Immature natural killer cell (primary cell): Measurements from ENCODE around the gene TNFRSF13B. TPM values are rescaled to one million over a fixed set of nuclear protein-coding genes. Genes with fewer than 3 reads are reported as not detected.
"Not testable (repeated sequence)": the region's sequence is repeated elsewhere in the genome, so short reads cannot be mapped to it uniquely, and the experiment has no call there.

Source experiments
- DNase-seq, 3 donors: peaks; one replicate each; pipeline ENCODE4 v3.0.0; 2022; ENCODE audit warnings: mixed read lengths in 1 of 3
- H3K27ac Mint-ChIP-seq, 6 donors: one replicate each; pipeline ENCODE4 v1.8.0; 2020; ENCODE audit warnings: mixed read lengths in 6 of 6, mild to moderate bottlenecking in 5 of 6, inconsistent platforms in 4 of 6, moderate library complexity in 3 of 6
- H3K27me3 Mint-ChIP-seq, 3 donors: one replicate each; pipeline ENCODE4 v1.8.0; 2020 to 2021; ENCODE audit warnings: low read depth in 3 of 3, mild to moderate bottlenecking in 3 of 3, mixed read lengths in 3 of 3, moderate library complexity in 3 of 3, inconsistent platforms in 1 of 3
- H3K36me3 Mint-ChIP-seq, 3 donors: one replicate each; pipeline ENCODE4 v1.8.0; 2020; ENCODE audit warnings: mixed read lengths in 3 of 3, inconsistent platforms in 2 of 3, mild to moderate bottlenecking in 2 of 3
- H3K4me1 Mint-ChIP-seq, 2 donors: one replicate each; pipeline ENCODE4 v1.8.0; 2020; ENCODE audit warnings: inconsistent platforms in 2 of 2, mild to moderate bottlenecking in 2 of 2, mixed read lengths in 2 of 2, moderate library complexity in 1 of 2
- H3K4me3 Mint-ChIP-seq, 5 donors: one replicate each; pipeline ENCODE4 v1.8.0; 2020; ENCODE audit warnings: mild to moderate bottlenecking in 5 of 5, mixed read lengths in 5 of 5, inconsistent platforms in 3 of 5, moderate library complexity in 3 of 5
- H3K9me3 Mint-ChIP-seq, 6 donors: one replicate each; pipeline ENCODE4 v1.8.0; 2020; ENCODE audit warnings: mild to moderate bottlenecking in 6 of 6, mixed read lengths in 6 of 6, inconsistent platforms in 4 of 6, moderate library complexity in 3 of 6
- polyA plus RNA-seq, 3 donors: library from polyadenylated mRNA; unstranded; fragments of 300-500 nt; fragmentation: Illumina TruSeq; gene quantifications; one replicate each; pipeline ENCODE4 v1.2.3, GENCODE V29; 2021

Gene TNFRSF13B
- polyA plus RNA-seq, 3 donors from 2014 or later: not detected

- not testable (repeated sequence) for H3K27ac Mint-ChIP-seq, H3K36me3 Mint-ChIP-seq
Measured at GRCh38 chr17:16921451-16921850, 50.5 kb downstream of the TNFRSF13B start.

DNA sequence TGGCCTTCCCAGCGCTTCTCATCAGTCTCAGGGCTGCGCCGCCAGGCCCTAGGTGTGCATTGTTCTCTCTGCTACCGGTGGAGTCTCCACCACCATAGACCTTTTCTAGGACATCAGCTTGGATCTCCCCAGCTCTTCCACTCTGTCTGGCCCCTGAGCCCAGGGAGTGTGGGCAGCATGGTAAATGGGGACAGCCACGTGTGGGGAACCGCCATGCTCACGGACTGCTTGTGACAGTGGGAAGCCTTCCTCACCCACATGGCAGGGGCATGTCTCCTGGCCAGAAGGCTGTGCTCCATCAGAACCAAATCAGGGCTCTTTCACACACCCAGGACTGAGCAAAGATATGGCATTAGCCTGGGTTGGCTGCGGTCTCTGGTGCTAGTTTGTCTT lies 51.3 kb downstream of the TNFRSF13B start:
- Mint-ChIP-seq H3K4me1 (no peaks in the 10 kb centered on the region), H3K9me3 (no peaks in the 10 kb centered on the region), H3K36me3 (no peaks in the 10 kb centered on the region), H3K4me3 (no peak overlapping the region), H3K27ac (no peak overlapping the region), H3K27me3 (peaks cover 0 to 3% (median 2%) of the 10 kb centered on the region in 3 donors)
- DNase-seq: no peak

More at GRCh38 chr17:16921451-16921850, 50.5 kb downstream of the TNFRSF13B start:
- not testable (repeated sequence) for H3K4me3 Mint-ChIP-seq, H3K4me1 Mint-ChIP-seq, H3K9me3 Mint-ChIP-seq, H3K27me3 Mint-ChIP-seq, DNase-seq

GRCh38 chr17:16919663-16920627 lies 52.0 kb downstream of the TNFRSF13B start:
- no peak overlapping the region for H3K4me3 Mint-ChIP-seq
- H3K9me3 Mint-ChIP-seq: no peaks in the 10 kb centered on the region
- no peak overlapping the region for H3K27ac Mint-ChIP-seq
- peaks cover 0 to 5% (median 2%) of the 10 kb centered on the region in 3 donors for H3K27me3 Mint-ChIP-seq
- no peaks in the 10 kb centered on the region for H3K36me3 Mint-ChIP-seq
- no peak for DNase-seq
- no peaks in the 10 kb centered on the region for H3K4me1 Mint-ChIP-seq

DNA sequence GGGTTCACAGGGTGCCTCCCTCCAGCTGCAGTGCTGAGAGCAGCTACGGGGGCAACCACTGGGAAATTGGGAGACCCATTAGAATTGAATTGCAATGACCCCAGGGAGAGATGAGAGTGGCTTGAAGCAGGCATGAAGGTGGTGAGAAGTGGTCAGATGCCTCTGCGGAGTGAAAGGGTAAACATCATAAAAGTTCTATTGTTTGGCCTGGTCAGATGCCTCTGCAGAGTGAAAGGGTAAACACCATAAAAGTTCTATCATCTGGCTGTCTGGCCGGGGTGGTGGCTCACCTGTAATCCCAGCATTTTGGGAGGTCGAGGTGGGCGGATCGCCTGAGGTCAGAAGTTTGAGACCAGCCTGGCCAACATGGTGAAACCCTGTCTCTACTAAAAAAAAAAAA lies 53.5 kb downstream of the TNFRSF13B start:
- Mint-ChIP-seq H3K4me3 (no peak overlapping the region), H3K27ac (peak overlapping the region in 1 of 6 donors; percentile 13)

DNA sequence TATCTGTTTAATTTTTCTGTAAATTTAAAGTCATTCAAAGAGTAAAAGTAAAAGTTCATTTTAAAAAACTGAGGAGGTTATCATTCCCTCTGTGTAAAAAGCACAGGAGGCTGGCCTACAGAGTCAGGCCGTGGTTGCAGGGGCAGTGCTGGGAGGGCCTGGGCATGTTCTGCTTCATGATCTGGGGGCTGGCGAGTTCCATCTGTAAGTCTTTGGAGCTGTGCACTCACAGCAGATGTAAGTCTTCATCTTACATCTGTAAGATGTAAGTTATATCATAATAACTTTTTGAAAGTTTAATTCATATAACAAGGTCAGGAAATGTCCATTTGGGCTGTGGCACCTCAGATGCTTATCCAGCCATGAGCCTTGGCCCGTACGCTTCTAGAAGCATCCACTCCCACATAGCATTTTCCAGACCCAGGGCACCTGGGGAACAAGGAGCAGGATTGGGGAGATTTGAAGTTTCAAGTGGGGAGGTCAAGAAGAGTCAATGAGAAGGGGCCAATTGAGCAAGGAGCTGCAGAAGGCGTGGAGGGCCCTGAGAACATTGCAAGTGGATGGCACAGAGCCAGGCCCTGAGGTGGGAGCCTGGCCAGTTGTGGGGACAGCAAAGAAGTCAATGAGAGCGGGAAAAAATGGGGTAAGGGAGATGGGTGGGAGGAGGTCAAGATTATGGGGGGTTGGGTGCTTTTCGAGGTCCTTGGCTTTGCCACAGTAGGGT lies 54.1 kb downstream of the TNFRSF13B start:
- Mint-ChIP-seq H3K4me3 (no peak overlapping the region), H3K27ac (no peak overlapping the region), H3K27me3 (peaks cover 0 to 15% (median 2%) of the 10 kb centered on the region in 3 donors), H3K9me3 (no peaks in the 10 kb centered on the region), H3K36me3 (no peaks in the 10 kb centered on the region), H3K4me1 (no peaks in the 10 kb centered on the region)
- no peak for DNase-seq

More for the DNA sequence above, 53.5 kb downstream of the TNFRSF13B start:
- no peak for DNase-seq
- no peaks in the 10 kb centered on the region for H3K4me1 Mint-ChIP-seq
- no peaks in the 10 kb centered on the region for H3K36me3 Mint-ChIP-seq
- no peaks in the 10 kb centered on the region for H3K9me3 Mint-ChIP-seq
- peaks cover 0 to 10% (median 2%) of the 10 kb centered on the region in 3 donors for H3K27me3 Mint-ChIP-seq

GRCh38 chr17:16916557-16916920 lies 55.4 kb downstream of the TNFRSF13B start:
- Mint-ChIP-seq H3K36me3 (no peaks in the 10 kb centered on the region), H3K27me3 (peaks cover 0 to 15% (median 2%) of the 10 kb centered on the region in 3 donors), H3K9me3 (no peaks in the 10 kb centered on the region), H3K27ac (no peak overlapping the region), H3K4me3 (no peak overlapping the region), H3K4me1 (no peaks in the 10 kb centered on the region)
- DNase-seq: no peak

- Mint-ChIP-seq H3K4me1 (no peaks in the 10 kb centered on the region), H3K36me3 (no peaks in the 10 kb centered on the region), H3K9me3 (no peaks in the 10 kb centered on the region), H3K4me3 (no peak overlapping the region), H3K27me3 (peaks cover 0 to 15% (median 2%) of the 10 kb centered on the region in 3 donors), H3K27ac (no peak overlapping the region)
- peak in 2 of 3 donors; percentile 9 to 42 for DNase-seq
Measured at GRCh38 chr17:16915752-16916556, 56.0 kb downstream of the TNFRSF13B start.

- Mint-ChIP-seq H3K4me3 (no peak overlapping the region), H3K27me3 (peaks cover 2 to 17% (median 2%) of the 10 kb centered on the region in 3 donors), H3K9me3 (no peaks in the 10 kb centered on the region), H3K27ac (no peak overlapping the region), H3K36me3 (no peaks in the 10 kb centered on the region), H3K4me1 (no peaks in the 10 kb centered on the region)
- DNase-seq: no peak
Measured at GRCh38 chr17:16913463-16913862, 58.5 kb downstream of the TNFRSF13B start.

GRCh38 chr17:16912021-16912962 lies 59.6 kb downstream of the TNFRSF13B start:
- H3K9me3 Mint-ChIP-seq: no peaks in the 10 kb centered on the region
- H3K27ac Mint-ChIP-seq: no peak overlapping the region
- H3K4me1 Mint-ChIP-seq: no peaks in the 10 kb centered on the region
- H3K4me3 Mint-ChIP-seq: no peak overlapping the region
- H3K27me3 Mint-ChIP-seq: peaks cover 0 to 17% (median 2%) of the 10 kb centered on the region in 3 donors
- DNase-seq: no peak
- no peaks in the 10 kb centered on the region for H3K36me3 Mint-ChIP-seq

GRCh38 chr17:16911141-16911937 lies 60.6 kb downstream of the TNFRSF13B start:
- no peak overlapping the region for H3K27ac Mint-ChIP-seq
- H3K4me3 Mint-ChIP-seq: no peak overlapping the region
- H3K27me3 Mint-ChIP-seq: peaks cover 0 to 17% (median 6%) of the 10 kb centered on the region in 3 donors
- no peaks in the 10 kb centered on the region for H3K4me1 Mint-ChIP-seq
- no peaks in the 10 kb centered on the region for H3K9me3 Mint-ChIP-seq
- H3K36me3 Mint-ChIP-seq: no peaks in the 10 kb centered on the region
- no peak for DNase-seq

DNA sequence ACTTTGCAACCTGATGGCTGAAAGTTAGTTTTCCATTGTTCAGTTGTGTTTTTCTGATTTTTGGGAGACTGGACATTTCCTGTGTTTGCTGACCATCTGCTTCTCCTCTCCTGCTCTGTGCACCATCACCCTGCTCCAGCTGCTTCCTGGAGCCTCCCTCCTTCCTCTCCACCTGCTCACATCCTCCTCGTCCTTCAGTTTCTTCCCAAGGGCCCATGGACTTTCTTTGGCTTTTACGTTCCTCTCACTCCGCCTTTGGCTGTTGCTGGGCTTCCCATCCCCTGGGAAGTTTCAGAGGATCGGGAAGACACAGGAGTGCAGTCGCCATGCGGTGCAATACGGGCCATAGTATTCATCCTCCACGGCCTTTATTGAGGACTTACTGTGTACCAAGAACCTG lies 61.6 kb downstream of the TNFRSF13B start:
- no peaks in the 10 kb centered on the region for H3K9me3 Mint-ChIP-seq
- H3K4me3 Mint-ChIP-seq: no peak overlapping the region
- H3K27ac Mint-ChIP-seq: no peak overlapping the region
- peaks cover 5 to 17% (median 6%) of the 10 kb centered on the region in 3 donors for H3K27me3 Mint-ChIP-seq
- H3K4me1 Mint-ChIP-seq: no peaks in the 10 kb centered on the region
- no peaks in the 10 kb centered on the region for H3K36me3 Mint-ChIP-seq
- no peak for DNase-seq
